ENCODE results near the gene TP53I11. TPM values are rescaled to one million over a fixed set of nuclear protein-coding genes. Genes with fewer than 3 reads are reported as not detected.
A peak's percentile ranks its signal among the peaks of the same experiment; 100 is the strongest.

TP53I11 gene
- total RNA-seq, 1 donor from 2014 or later, result 110 TPM

DNA sequence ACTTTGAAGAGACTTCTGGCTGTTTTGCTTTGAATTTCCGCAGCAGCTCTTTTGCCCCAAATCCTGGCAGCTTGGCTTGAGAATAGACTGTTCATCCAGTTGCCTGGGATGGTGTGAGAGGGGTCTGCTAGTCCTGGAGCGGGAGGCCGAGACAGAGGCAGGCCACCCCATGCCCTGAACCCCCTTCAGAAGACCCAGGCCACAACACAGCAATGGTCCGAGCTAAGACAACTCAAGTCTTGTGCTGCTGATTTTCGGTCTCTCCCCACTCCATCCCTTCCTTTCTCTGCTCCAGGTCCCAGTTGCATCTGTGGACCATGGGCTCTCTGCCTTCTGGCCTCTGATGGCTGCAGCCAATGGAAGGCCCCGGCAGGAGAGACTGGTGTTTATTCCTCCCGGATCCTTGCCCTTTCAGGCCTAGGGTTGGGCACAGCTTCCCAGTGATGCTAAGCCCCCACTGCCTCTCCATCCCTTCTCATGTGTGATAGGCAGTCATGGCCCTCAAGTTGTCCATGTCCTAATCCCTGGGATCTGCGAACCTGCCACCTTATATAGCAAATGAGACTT lies 31.9 kb upstream of the TP53I11 start:
- ATAC-seq (no peak), DNase-seq (no peak)
- Histone ChIP-seq H3K27me3 (no peaks in the 10 kb centered on the region), H3K4me3 (no peak overlapping the region), H3K27ac (no peak overlapping the region), H3K36me3 (no peaks in the 10 kb centered on the region), H3K4me1 (peaks cover 36% of the 10 kb centered on the region), H3K9me3 (no peaks in the 10 kb centered on the region)
- intact Hi-C loops (cut with DNase I), result no loop called here
- TF ChIP-seq, protein P1, sequence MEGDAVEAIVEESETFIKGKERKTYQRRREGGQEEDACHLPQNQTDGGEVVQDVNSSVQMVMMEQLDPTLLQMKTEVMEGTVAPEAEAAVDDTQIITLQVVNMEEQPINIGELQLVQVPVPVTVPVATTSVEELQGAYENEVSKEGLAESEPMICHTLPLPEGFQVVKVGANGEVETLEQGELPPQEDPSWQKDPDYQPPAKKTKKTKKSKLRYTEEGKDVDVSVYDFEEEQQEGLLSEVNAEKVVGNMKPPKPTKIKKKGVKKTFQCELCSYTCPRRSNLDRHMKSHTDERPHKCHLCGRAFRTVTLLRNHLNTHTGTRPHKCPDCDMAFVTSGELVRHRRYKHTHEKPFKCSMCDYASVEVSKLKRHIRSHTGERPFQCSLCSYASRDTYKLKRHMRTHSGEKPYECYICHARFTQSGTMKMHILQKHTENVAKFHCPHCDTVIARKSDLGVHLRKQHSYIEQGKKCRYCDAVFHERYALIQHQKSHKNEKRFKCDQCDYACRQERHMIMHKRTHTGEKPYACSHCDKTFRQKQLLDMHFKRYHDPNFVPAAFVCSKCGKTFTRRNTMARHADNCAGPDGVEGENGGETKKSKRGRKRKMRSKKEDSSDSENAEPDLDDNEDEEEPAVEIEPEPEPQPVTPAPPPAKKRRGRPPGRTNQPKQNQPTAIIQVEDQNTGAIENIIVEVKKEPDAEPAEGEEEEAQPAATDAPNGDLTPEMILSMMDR (IDR thresholded peaks at IDR 0.05), result no peak

DNA sequence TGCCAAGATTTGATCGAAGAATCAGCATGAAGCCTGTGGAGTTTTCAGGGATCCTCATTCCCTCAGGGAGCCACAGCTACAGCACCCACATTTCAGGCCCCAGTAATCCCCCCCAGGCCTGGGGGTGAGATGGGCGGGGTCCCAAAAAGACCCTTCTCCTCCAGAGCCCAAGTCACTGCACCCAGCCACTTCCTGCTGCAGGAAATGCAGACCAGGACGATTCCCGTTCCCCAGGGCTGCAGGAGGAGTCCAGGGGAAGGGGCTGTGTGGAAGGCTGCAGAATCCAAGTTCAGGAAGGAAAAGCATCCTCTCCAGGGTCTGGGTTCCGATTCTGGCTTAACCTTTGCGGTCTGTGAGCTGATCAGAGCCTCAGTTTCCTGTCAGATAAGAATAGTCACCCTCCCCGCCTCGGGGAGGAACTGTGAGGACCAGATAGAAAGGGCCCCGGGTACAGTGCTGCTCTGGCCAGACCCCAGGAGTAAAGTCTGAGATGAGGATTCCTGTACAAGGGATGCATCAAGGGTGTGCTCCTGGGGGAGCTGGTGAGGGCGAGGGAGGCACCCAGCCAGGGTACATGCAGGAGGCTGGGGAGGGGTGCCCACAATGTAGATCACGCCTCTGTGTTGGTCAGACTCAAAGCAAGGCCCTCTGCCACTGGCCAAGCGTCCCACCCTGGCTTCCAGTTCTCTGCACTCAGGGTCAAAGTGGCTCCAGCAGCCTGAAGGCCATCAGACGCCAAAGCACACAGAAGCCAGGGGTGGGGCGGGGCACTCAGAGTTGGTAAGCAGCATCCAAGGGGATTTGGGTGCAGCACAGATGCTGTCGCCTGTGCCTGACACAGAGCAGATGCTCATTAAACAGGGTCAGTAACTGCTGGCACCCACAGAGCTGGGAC lies 30.1 kb upstream of the TP53I11 start:
- DNase-seq (peak; percentile 30), ATAC-seq (no peak)
- H3K27me3 ChIP-seq, result no peaks in the 10 kb centered on the region
- TF ChIP-seq, protein P1 (IDR thresholded peaks at IDR 0.05), result no peak
- H3K4me3 ChIP-seq, result no peak overlapping the region
- H3K36me3 ChIP-seq, result no peaks in the 10 kb centered on the region
- H3K4me1 ChIP-seq, result peaks cover 41% of the 10 kb centered on the region
- intact Hi-C loops (cut with DNase I), result no loop called here
- no peak overlapping the region for H3K27ac ChIP-seq
- no peaks in the 10 kb centered on the region for H3K9me3 ChIP-seq

DNA sequence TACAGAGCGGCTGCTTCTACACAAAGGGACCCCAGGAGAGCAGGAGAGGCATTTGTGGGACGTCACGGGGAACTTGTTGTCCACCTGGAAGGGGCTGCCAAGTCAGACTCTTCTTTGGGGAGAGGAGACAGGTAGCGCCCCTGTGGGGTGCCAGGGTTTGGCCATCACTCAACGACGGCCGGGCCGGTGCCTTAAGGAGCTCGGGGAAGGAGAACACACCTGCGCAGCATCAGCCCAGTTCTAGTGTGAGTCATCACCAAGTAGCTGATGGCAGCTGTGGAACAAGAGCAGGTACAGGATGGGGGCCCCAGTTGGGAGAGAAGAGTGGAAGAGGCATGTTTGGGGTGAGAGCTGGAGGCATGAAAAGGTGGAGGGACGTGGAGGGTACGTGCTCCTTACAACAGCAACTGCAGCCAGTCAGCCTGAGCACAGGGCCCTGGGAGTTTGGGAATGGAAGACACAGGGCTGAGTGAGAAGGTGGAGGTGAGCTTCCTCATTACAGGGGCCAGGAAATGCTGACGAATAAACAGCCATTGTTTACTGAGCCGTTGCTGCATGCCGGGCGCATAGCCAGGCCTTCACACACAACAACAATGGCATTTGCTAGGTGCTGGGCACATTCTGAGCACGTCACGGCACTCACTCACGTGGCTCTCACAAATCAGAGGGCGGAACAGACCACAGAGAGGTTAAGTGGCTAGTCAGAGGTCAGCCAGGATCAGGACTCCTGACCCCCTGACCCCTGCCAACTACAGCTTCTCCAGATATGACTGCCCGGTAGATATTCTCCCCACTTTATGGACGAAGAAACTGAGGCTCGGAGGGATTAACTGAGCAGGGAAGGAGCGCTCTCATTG lies 29.1 kb upstream of the TP53I11 start:
- H3K27me3 ChIP-seq, result no peaks in the 10 kb centered on the region
- H3K36me3 ChIP-seq, result no peaks in the 10 kb centered on the region
- DNase-seq, result peak; percentile 84
- no peaks in the 10 kb centered on the region for H3K9me3 ChIP-seq
- ATAC-seq, result peak; percentile 65
- H3K4me3 ChIP-seq, result no peak overlapping the region
- H3K27ac ChIP-seq, result peak overlapping the region; percentile 68
- TF ChIP-seq, protein P1 (IDR thresholded peaks at IDR 0.05), result no peak
- peaks cover 41% of the 10 kb centered on the region for H3K4me1 ChIP-seq
- intact Hi-C loops (cut with DNase I), result no loop called here

DNA sequence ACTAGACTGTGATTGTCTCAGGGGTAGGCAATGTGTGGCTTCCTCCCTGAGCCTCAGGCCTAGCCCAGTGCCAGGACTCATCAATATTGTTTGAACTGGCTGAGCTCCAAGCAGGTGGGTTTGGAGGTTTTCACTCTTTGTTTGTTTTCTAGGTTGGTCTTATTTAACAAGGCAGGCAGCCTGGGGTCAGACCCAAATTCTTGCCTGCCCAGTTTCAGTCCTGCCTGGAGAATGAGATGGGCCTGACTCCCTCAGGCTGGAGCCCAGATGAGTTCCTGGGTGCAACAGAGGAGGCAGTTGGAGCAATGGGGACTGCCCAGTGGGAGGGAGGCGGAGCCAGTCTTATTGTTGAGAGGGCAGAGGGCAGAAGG lies 28.3 kb upstream of the TP53I11 start:
- H3K36me3 ChIP-seq, result no peaks in the 10 kb centered on the region
- no peaks in the 10 kb centered on the region for H3K27me3 ChIP-seq
- peaks cover 41% of the 10 kb centered on the region for H3K4me1 ChIP-seq
- peak; percentile 51 for ATAC-seq
- intact Hi-C loops (cut with DNase I), result no loop called here
- no peaks in the 10 kb centered on the region for H3K9me3 ChIP-seq
- H3K4me3 ChIP-seq, result no peak overlapping the region
- H3K27ac ChIP-seq, result peak overlapping the region; percentile 68
- DNase-seq, result no peak
- TF ChIP-seq, protein P1 (IDR thresholded peaks at IDR 0.05), result no peak

DNA sequence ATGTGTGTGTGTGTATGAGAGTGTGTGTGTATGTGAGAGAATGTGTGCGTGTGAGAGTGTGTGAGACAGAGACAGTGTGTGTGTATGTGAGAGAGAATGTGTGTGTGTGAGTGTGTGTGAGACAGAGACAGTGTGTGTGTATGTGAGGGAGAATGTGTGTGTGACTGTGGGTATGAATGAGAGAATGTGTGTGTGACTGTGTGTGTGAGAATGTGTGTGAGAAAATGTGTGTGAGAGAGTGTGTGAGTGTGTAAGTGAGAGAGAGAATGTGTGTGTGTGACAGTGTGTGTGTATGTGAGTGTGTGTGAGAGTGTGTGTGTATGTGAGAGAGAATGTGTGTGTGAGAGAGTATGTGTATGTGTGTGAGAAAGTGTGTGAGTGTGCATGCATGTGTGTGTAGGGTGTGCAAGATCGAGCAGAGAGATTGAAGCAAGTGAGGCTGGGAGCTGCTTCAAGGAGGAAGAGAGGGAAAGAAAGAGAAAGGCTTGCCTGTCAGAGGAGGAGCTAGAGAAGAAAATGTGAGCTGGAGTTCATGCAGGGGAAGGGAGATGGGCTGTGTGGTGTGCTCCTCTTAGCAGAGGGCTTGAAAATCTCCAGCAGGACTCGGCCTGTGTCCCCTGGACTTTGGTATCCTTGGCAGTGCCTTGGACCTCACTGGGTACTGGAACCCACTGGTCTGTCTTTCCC lies 27.7 kb upstream of the TP53I11 start:
- H3K4me1 ChIP-seq, result peaks cover 41% of the 10 kb centered on the region

More for the DNA sequence above, 27.7 kb upstream of the TP53I11 start:
- Histone ChIP-seq H3K27me3 (no peaks in the 10 kb centered on the region), H3K36me3 (no peaks in the 10 kb centered on the region), H3K4me3 (no peak overlapping the region), H3K27ac (peak overlapping the region; percentile 68), H3K9me3 (no peaks in the 10 kb centered on the region)
- intact Hi-C loops (cut with DNase I), result no loop called here
- ATAC-seq (no peak), DNase-seq (no peak)
- TF ChIP-seq, protein P1 (IDR thresholded peaks at IDR 0.05), result no peak
